ENCODE data around the gene ANKS1A.
"Not testable (repeated sequence)": the region's sequence is repeated elsewhere in the genome, so short reads cannot be mapped to it uniquely, and the experiment has no call there.

- TF ChIP-seq CTCF, POLR2A (IDR thresholded peaks at IDR 0.05): not testable (repeated sequence)
Measured at GRCh38 chr6:35001349-35001748, 112.3 kb downstream of the ANKS1A start.

Data from ovary (tissue), 3 donors.